K562 (cell line): ENCODE measurements around the gene INPP4B. TPM values are rescaled to one million over a fixed set of nuclear protein-coding genes. Genes with fewer than 3 reads are reported as not detected.

ENCODE experiments used
- ATAC-seq: fragments of 200-7000 bp; cut with Tn5 transposase; 3 replicates; pipeline ENCODE4 v1.9.1; 2020; ENCODE audit warnings: moderate library complexity
- BruUV-seq: library from RNA; stranded (reverse); fragments of 400-500 nt; replicated peaks from 2 replicates; lab custom pipeline; 2021; lab: Mats Ljungman, UMichigan
- CTCF ChIA-PET: fragments of 300-600 bp; formaldehyde crosslinking; extraction: SDS; loops from one replicate; lab custom pipeline; 2021; ENCODE audit warnings: low intra/inter-chr PET ratio; lab: Yijun Ruan, JAX
- POLR2A ChIA-PET: fragments of 300-600, 350-650 bp; sonication (Branson Sonifier 250); formaldehyde crosslinking; extraction: SDS; loops from one replicate; lab custom pipeline; 2021; ENCODE audit warnings: antibody characterized with exemption, inconsistent platforms; lab: Yijun Ruan, JAX
- DNase-seq, 4 experiments: peaks; one replicate each; pipeline versions ENCODE4 v3.0.0 to v3.0.0-alpha.2; 2011 to 2018; ENCODE audit warnings: low spot score in 3 of 4, mixed read lengths in 3 of 4; ENCODE audit errors: extremely low read depth in 1 of 4
- FAIRE-seq: peaks from 2 replicates; lab custom pipeline; 2011; peaks lifted over from hg19 to GRCh38; lab: Jason Lieb, UNC
- H2AFZ ChIP-seq: 2 replicates; pipeline ENCODE4 v1.6.0; 2011; ENCODE audit warnings: low read depth, low read length, control low read depth, inconsistent platforms
- H3K27ac ChIP-seq: fragments of 200-600 bp; 3 replicates; pipeline ENCODE4 v1.8.0; 2011; ENCODE audit warnings: low read depth, mild to moderate bottlenecking, control low read depth, inconsistent platforms, low read length, moderate library complexity, mixed read lengths; ENCODE audit errors: extremely low read depth
- H3K27me3 ChIP-seq, 2 experiments: fragments of 300-600 bp in 1 of 2; 2 replicates in 1 of 2; 3 replicates in 1 of 2; pipeline versions ENCODE4 v1.6.0 to v1.8.0; 2011; ENCODE audit warnings: inconsistent platforms in 2 of 2, low read length in 2 of 2, mild to moderate bottlenecking in 1 of 2, mixed read lengths in 1 of 2, moderate library complexity in 1 of 2; ENCODE audit not compliant: control insufficient read depth in 2 of 2, insufficient read depth in 2 of 2
- H3K36me3 ChIP-seq: fragments of 300-600 bp; 3 replicates; pipeline ENCODE4 v1.8.0; 2011; ENCODE audit warnings: mild to moderate bottlenecking, low read length, inconsistent platforms; ENCODE audit not compliant: control insufficient read depth, insufficient read depth
- H3K4me1 ChIP-seq, 2 experiments: fragments of 200-600 bp in 1 of 2; replicated peaks in 1 of 2; 2 replicates in 1 of 2; 3 replicates in 1 of 2; pipeline versions ENCODE4 v1.5.1 to v1.8.0; 2011; ENCODE audit warnings: inconsistent platforms in 2 of 2, low read length in 2 of 2, mild to moderate bottlenecking in 1 of 2, mixed read lengths in 1 of 2, moderate library complexity in 1 of 2; ENCODE audit not compliant: control insufficient read depth in 2 of 2, insufficient read depth in 2 of 2
- H3K4me2 ChIP-seq: 2 replicates; pipeline ENCODE4 v1.6.1; 2011; ENCODE audit warnings: low read length, control low read depth, inconsistent platforms, mixed read lengths; ENCODE audit not compliant: insufficient read depth
- H3K4me3 ChIP-seq: fragments of 200-600 bp; sonication (generic), shearing (Covaris generic); 2 replicates; pipeline ENCODE4 v1.5.1; 2016; ENCODE audit warnings: control low read depth, inconsistent platforms
- H3K79me2 ChIP-seq: fragments of 200-600 bp; 3 replicates; pipeline ENCODE4 v1.8.0; 2011; ENCODE audit warnings: low read length, inconsistent platforms; ENCODE audit not compliant: control insufficient read depth, insufficient read depth
- H3K9ac ChIP-seq, 2 experiments: 2 replicates each; pipeline versions ENCODE4 v1.6.0 to v1.6.1; 2011; ENCODE audit warnings: low read depth in 2 of 2, low read length in 2 of 2, control low read depth in 1 of 2, inconsistent platforms in 1 of 2, mild to moderate bottlenecking in 1 of 2, mixed read lengths in 1 of 2; ENCODE audit not compliant: insufficient read depth in 1 of 2
- H3K9me1 ChIP-seq: one replicate; pipeline ENCODE4 v1.6.0; 2011; ENCODE audit warnings: inconsistent platforms, mild to moderate bottlenecking, low read length, moderate library complexity; ENCODE audit not compliant: control insufficient read depth, insufficient read depth
- H3K9me3 ChIP-seq: replicated peaks from 2 replicates; pipeline ENCODE4 v1.5.1; 2011; ENCODE audit warnings: low read depth, low read length, inconsistent platforms; ENCODE audit not compliant: control insufficient read depth, insufficient read depth
- H4K20me1 ChIP-seq: replicated peaks from 2 replicates; pipeline ENCODE4 v1.6.1; 2011; ENCODE audit warnings: low read length, inconsistent platforms, mixed read lengths; ENCODE audit not compliant: control insufficient read depth, insufficient read depth
- ARHGAP35 ChIP-seq: fragments of 450-650 bp; IDR thresholded peaks from 2 replicates; pipeline ENCODE4 v1.6.1; 2018; ENCODE audit not compliant: partially characterized antibody
- ELF2 ChIP-seq: fragments of 250-450 bp; sonication (Bioruptor Pico); IDR thresholded peaks from 2 replicates; pipeline ENCODE4 v1.5.0; 2021; ENCODE audit warnings: mild to moderate bottlenecking
- KLF1 ChIP-seq: fragments of 450-650 bp; IDR thresholded peaks from 2 replicates; pipeline ENCODE4 v1.6.1; 2016; ENCODE audit warnings: missing genetic modification characterization, missing compliant biosample characterization
- MCM5 ChIP-seq: fragments of 450-650 bp; IDR thresholded peaks from 2 replicates; pipeline ENCODE4 v1.6.1; 2016; ENCODE audit warnings: low read depth
- MEIS2 ChIP-seq: fragments of 450-650 bp; IDR thresholded peaks from 2 replicates; pipeline ENCODE4 v1.6.1; 2014; ENCODE audit warnings: mild to moderate bottlenecking; ENCODE audit not compliant: partially characterized antibody
- NCOA1 ChIP-seq: fragments of 450-650 bp; IDR thresholded peaks from 2 replicates; pipeline ENCODE4 v1.6.1; 2016; ENCODE audit warnings: low read depth
- PHF21A ChIP-seq: fragments of 450-650 bp; IDR thresholded peaks from 2 replicates; pipeline ENCODE4 v1.6.1; 2017; ENCODE audit warnings: low read depth, borderline replicate concordance
- SAP30 ChIP-seq: fragments of 200-600 bp; sonication (generic); IDR thresholded peaks from 2 replicates; pipeline ENCODE4 v1.6.1; 2012; ENCODE audit warnings: borderline replicate concordance, low read depth, mild to moderate bottlenecking, moderate library complexity, low read length, control low read depth, inconsistent platforms; ENCODE audit not compliant: insufficient read depth, poor library complexity, severe bottlenecking
- SMC3 ChIP-seq: conservative IDR thresholded peaks from 2 replicates; pipeline ENCODE4 v1.6.1; 2011; ENCODE audit warnings: low read depth, low read length, improper control_type of control experiment; ENCODE audit not compliant: insufficient read depth
- SUPT5H ChIP-seq: fragments of 450-650 bp; IDR thresholded peaks from 2 replicates; pipeline ENCODE4 v1.6.1; 2016
- TAF15 ChIP-seq: fragments of 200-400 bp; formaldehyde crosslinking; IDR thresholded peaks from 2 replicates; pipeline ENCODE4 v1.6.1; 2017; ENCODE audit warnings: mild to moderate bottlenecking, low read depth, low read length, moderate library complexity
- TCF7L2 ChIP-seq: fragments of 150-350 bp; IDR thresholded peaks from 2 replicates; pipeline ENCODE4 v1.6.1; 2016; ENCODE audit warnings: low read depth, mild to moderate bottlenecking, low read length, moderate library complexity
- TOE1 ChIP-seq, 2 experiments: fragments of 450-650 bp in 1 of 2; sonication (generic) in 1 of 2; formaldehyde crosslinking in 1 of 2; IDR thresholded peaks; 2 replicates each; pipeline versions ENCODE4 v1.7.1 to v1.8.0; 2016 to 2022; ENCODE audit warnings: borderline replicate concordance in 2 of 2, mild to moderate bottlenecking in 2 of 2, antibody characterized with exemption in 1 of 2, inconsistent platforms in 1 of 2, low read depth in 1 of 2, missing genetic modification reagents in 1 of 2, moderate library complexity in 1 of 2
- TSC22D4 ChIP-seq: fragments of 450-650 bp; IDR thresholded peaks from 2 replicates; pipeline ENCODE4 v1.6.1; 2016; ENCODE audit warnings: missing genetic modification characterization, missing biosample characterization, control low read depth
- ZNF699 ChIP-seq: fragments of 250-450 bp; sonication (Bioruptor Pico); IDR thresholded peaks from 2 replicates; pipeline ENCODE4 v1.8.0; 2021; ENCODE audit warnings: mild to moderate bottlenecking, moderate library complexity; ENCODE audit not compliant: insufficient replicate concordance
- ZNF707 ChIP-seq: fragments of 250-450 bp; sonication (Bioruptor Pico); conservative IDR thresholded peaks from 2 replicates; pipeline ENCODE4 v1.8.0; 2022; ENCODE audit warnings: inconsistent platforms, mild to moderate bottlenecking, moderate library complexity
- WGBS: fragments of 100-300 bp; shearing (Covaris generic); methylation state at CpG from one replicate; pipeline ENCODE4 v1.1.6; 2016; ENCODE audit warnings: low coverage, mixed read lengths; ENCODE audit not compliant: insufficient coverage; ENCODE audit errors: missing lambda C conversion rate; 5-methylcytosine and 5-hydroxymethylcytosine counted together
- in situ Hi-C: fragments of 300-500 bp; cut with MboI; formaldehyde crosslinking; loops from 4 replicates; pipeline ENCODE4 v1.15.0; 2018; ENCODE audit warnings: inconsistent platforms, mixed read lengths
- intact Hi-C: fragments of 100-400 bp; cut with micrococcal nuclease; formaldehyde crosslinking; loops from 2 replicates; pipeline ENCODE4 v1.14.2; 2022
- polyA plus RNA-seq, 8 experiments: library from polyadenylated mRNA; depleted of rRNA in 4 of 8; stranded (reverse) in 5 of 8; unstranded in 3 of 8; fragments of >200 nt; fragmentation: Nextera tagmentation in 2 of 8; fragmentation: Illumina TruSeq in 1 of 8; extraction: Ambion mirVana in 2 of 8; extraction: Trizol in 1 of 8; gene quantifications; 2 replicates each; pipeline versions ENCODE4 v1.2.1 to v1.2.3, GENCODE V29; 2011 to 2014; ENCODE audit warnings: inconsistent platforms in 1 of 8, missing spikeins in 1 of 8
- total RNA-seq, 7 experiments: library from RNA; depleted of rRNA in 6 of 7; stranded (reverse); fragments of >200 nt in 6 of 7; fragmentation: Illumina TruSeq in 2 of 7; extraction: Trizol in 2 of 7; gene quantifications; 2 replicates each; pipeline versions ENCODE4 v1.2.1 to v1.2.3, GENCODE V29; 2011 to 2021; ENCODE audit warnings: low replicate concordance in 1 of 7
- TF ChIP-seq, protein P1 (sequence below): fragments of 200-800 bp; sonication (Bioruptor generic); IDR thresholded peaks from 2 replicates; pipeline ENCODE4 v1.6.1; 2017; ENCODE audit warnings: missing genetic modification characterization, missing compliant biosample characterization

The INPP4B gene
- total and polyA plus RNA-seq, 9 of the 15 experiments (the other 6 are each of a cell fraction or from before 2014, with no cell fraction given): 0.04 to 0.11 TPM; not detected in 7

DNA sequence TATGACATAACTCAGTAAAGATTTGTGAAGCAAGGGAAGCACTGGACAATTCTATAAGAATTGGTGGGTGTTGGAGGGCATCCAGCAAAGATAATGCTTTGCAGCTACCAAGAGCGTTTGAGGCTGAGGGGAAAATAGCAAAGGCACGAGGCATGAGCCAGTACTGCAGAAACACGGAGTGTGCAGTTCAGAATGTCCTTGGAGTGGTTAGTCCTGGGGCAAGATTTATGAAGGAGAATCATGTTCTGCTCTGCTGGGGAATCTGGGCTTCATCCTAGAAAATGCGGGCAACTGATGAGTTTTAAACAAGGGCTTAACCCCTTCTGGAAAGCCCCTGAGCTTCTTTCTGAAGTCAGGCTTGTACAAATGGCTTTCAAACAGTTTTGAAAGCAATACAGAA, 757.2 kb downstream of the INPP4B start:
- H3K27me3 ChIP-seq: no peaks in the 10 kb centered on the region
- H3K4me2 ChIP-seq: no peak overlapping the region
- FAIRE-seq (no peak), ATAC-seq (no peak), DNase-seq (no peak)
- TF ChIP-seq SMC3: no peak
- TF ChIP-seq TOE1 (IDR thresholded peaks at IDR 0.05; ENCODE audit: borderline replicate concordance): no peak
- TF ChIP-seq TOE1 (CRISPR knock-in tag; IDR thresholded peaks at IDR 0.05; ENCODE audit: borderline replicate concordance, low read depth): no peak
- no peak for TF ChIP-seq ZNF699 (CRISPR knock-in tag)
- TF ChIP-seq MEIS2: no peak
- no peak for TF ChIP-seq TAF15
- TF ChIP-seq TCF7L2: no peak
- no peak for TF ChIP-seq ELF2 (CRISPR knock-in tag)
- no peak for TF ChIP-seq NCOA1
- TF ChIP-seq ZNF707 (CRISPR knock-in tag): no peak
- TF ChIP-seq SAP30: no peak
- TF ChIP-seq MCM5: no peak
- no peak for TF ChIP-seq ARHGAP35
- no peak for TF ChIP-seq SUPT5H
- TF ChIP-seq, protein P1, sequence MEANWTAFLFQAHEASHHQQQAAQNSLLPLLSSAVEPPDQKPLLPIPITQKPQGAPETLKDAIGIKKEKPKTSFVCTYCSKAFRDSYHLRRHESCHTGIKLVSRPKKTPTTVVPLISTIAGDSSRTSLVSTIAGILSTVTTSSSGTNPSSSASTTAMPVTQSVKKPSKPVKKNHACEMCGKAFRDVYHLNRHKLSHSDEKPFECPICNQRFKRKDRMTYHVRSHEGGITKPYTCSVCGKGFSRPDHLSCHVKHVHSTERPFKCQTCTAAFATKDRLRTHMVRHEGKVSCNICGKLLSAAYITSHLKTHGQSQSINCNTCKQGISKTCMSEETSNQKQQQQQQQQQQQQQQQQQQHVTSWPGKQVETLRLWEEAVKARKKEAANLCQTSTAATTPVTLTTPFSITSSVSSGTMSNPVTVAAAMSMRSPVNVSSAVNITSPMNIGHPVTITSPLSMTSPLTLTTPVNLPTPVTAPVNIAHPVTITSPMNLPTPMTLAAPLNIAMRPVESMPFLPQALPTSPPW: no peak
- TF ChIP-seq KLF1 (tag): no peak
- no peak for TF ChIP-seq TSC22D4 (tag)
- no peak for TF ChIP-seq PHF21A
- no peaks in the 10 kb centered on the region for H3K4me1 ChIP-seq
- H3K9me1 ChIP-seq: no peaks in the 10 kb centered on the region
- H3K9me3 ChIP-seq: no peaks in the 10 kb centered on the region
- H3K36me3 ChIP-seq: no peaks in the 10 kb centered on the region
- ChIA-PET POLR2A (no interaction called here), CTCF (no interaction called here)
- no peak overlapping the region for H3K27ac ChIP-seq
- no peak overlapping the region for H3K9ac ChIP-seq
- H4K20me1 ChIP-seq: no peaks in the 10 kb centered on the region
- H3K4me3 ChIP-seq: no peak overlapping the region
- H2AFZ ChIP-seq: no peak overlapping the region
- intact Hi-C loops: no loop called here
- no peaks in the 10 kb centered on the region for H3K79me2 ChIP-seq
- in situ Hi-C loops: no loop called here
- no TSS peak for BruUV-seq
- 2% methylated on average over 4 of the region's 4 CpGs for WGBS
